ENCODE results near the gene BBS9.
"Not testable (repeated sequence)": the region's sequence is repeated elsewhere in the genome, so short reads cannot be mapped to it uniquely, and the experiment has no call there.

Gene BBS9

DNA sequence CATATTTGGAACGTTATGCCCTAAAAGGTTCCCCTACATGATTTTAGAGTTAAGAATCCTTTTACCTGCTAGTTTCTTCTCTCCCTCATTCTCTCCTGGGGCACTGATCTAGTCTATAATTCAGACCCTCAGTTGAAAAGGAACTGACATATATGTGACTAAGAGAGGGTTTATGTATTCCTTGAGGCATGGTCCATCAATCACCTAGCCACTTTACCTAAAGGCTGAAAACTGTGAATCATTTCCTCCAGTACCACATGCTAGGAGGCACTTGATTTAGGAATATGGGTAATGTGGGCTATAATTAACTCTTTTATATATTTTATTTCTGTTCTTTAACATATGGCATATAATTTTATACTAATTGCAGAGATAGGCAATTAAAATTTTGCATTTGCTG is 303.5 kb downstream of the BBS9 start:
- no peak for DNase-seq (ENCODE audit: low spot score)

DNA sequence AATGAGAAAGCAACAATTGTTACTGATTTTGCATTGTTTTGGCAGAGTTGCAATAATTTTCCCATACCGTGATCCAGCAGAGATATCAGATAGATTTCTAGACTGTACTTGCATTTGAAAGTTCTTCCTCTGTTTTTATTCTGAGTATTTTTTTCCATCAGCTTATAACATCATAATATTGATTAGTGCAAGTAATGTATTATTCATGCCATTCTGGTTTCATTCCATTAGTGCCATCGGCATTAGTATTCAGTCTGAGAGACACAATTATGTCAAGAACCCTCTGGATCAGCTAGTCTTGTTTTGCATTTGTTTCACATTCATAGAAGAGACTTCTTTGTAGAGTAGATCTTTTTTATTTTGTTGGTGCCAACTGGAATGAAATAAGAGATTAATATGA is 304.0 kb downstream of the BBS9 start:
- DNase-seq (ENCODE audit: low spot score), result no peak

DNA sequence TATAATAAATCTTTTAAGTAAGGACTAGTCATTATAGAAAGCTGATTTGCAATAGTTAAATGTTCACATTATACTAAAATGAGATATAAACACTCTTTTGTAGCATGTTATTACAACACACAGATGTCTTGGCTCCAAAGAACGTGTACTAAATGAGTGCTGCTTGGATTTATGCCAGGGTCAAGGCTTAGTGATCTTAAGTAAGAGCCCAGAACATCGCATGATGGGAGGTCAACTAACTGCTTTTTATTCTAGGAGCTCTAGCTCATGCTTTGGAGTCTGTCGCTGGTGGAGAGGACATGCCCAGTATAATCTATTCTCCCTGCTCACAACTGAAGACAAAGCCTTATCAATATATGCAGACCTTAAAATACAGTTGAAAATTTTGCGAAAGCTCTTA is 315.1 kb downstream of the BBS9 start:
- DNase-seq (ENCODE audit: low spot score), result no peak

DNA sequence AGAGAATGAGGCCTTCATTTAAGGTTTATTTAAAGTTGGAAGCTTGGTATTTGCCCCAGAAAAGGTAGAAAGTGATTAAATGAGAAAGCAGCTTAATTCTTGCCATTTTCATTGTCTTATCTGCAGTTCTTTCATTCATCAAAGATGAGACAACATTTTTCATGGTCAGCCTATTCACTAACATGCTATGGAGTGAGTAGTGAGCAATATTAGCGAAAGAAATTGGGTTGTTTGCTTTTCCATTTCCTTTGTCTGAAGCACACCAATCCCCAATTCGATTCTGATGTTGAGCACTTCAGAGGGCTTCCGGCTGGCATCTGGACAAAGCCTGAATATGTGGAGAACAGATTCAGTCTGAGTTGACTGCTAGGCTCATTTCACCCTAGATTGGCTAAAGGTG is 317.2 kb downstream of the BBS9 start:
- no peak for DNase-seq (ENCODE audit: low spot score)

DNA sequence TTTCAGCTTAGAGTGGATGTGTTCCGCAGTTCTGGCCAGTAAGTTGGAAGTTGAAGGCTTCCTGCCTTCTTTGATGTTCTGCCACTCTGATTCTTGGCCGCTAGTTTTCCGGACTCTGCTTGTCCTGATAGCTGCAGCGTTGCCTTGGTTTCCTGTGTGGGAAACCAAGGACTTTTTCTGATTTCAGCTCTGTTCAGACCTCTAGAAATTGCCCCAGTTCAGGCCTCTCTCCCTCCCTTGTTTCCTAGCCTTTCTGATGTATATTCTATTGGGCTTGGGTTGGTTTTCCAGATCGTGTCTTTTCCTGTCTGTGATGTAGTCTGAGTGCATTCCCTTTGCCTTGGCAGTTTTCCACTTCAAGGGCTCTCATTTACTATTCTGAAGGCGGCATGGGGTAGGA is 318.7 kb downstream of the BBS9 start:
- no peak for DNase-seq (ENCODE audit: low spot score)

DNA sequence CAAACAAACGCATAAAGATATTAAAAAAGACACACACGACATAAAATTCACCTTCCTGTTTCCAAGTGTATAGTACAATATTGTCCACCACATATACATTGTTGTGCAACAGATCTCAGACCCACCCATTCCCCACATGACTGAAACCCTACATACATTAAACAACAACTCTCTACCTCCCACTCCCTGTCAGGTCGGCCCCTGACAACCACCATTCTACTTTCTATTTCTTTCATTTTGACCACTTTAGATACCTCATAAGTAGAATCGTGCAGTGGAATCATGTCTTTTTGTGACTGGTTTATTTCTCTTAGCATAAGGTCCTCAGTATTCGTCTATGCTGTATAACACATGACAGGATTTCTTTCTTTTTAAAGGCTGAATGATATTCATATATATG is 320.5 kb downstream of the BBS9 start:
- DNase-seq (ENCODE audit: low spot score), result no peak

DNA sequence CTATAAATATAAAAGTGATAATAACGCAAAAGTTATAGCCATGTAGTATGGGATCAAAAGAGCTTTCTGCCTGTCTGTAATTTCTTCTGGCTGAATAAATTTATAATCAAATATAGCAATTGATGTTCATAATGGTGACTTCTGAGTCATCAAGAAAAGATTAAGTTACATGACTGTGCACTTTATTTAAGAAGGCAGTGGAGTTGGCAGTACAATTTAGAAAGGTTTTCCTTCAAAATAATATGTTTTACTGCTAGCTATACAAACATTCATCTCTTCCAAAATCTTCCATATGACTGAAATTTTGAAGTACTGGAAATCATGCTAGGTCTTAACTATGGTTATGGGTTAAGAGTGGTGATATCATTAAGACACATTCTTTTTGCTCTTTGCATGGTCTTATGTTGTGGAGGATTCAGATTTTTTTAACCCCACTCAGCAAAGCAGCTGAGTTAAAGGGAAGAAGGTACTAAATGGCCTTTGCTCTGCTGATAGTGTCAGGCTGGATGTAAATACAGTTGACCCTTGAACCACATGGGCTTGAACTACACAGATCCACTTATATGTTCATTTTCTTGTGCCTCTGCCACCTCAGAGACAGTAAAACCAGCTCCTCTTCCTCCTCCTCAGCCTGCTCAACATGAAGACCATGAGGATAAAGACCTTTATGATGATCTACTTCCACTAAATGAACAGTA is 323.6 kb downstream of the BBS9 start:
- no peak for DNase-seq (ENCODE audit: low spot score)

DNA sequence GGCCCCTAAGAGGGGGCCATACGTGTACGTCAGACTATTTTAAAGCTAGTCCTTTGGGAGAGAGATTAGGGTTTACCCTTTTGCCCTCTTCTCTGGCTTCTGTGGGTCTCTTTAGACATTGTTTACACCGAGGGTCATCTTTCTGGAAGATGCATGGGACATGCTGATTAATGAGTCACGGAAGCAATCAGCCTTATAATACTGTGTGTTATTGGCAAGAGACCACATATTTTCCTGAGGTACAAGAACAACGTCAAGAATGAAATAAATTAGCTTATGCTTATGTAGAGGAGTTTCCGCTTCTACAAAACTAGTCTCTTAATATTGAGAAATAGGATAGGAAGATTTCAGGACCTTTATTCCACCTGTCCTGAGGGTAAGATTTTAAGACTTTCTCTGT is 327.7 kb downstream of the BBS9 start:
- no peak for DNase-seq (ENCODE audit: low spot score)

DNA sequence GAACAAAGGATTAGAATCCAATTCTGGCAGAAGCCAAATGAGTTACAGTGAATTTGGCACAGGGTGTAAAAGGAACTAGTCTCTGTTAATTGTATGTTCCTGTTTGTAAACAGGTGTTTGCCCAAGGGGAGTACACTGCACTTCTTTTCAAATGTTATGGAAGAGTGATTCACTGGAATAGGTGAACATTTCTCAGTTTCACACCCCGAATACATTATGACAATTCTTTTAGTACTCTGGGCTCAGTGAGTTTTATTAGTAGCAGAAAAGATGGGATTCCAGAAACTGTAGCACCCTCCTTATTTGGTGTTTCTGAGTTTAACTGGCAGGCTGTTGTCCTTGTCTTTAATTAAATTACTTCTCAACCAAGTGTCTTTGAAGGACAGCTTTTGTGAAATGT is 329.2 kb downstream of the BBS9 start:
- DNase-seq (ENCODE audit: low spot score), result no peak

DNA sequence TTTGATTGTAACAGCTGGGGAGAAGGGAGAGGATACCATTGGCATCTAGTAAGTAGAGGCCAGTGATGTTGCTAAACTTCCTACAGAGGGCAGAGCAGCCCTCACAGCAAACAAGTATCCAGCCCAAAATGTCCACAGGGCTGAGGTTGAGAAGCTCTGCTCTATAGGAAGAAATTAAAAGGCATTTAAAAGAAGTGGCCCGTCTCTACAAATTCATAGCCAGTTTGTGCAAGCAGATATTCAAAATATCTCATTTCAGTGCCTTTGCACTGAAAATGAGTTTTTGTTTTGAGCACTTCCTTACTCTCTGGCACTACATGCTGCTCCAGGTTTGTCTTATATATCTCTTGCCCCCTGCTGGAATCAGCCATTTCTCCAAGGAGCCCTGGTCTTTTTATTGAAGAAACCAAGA is 330.0 kb downstream of the BBS9 start:
- no peak for DNase-seq (ENCODE audit: low spot score)

DNA sequence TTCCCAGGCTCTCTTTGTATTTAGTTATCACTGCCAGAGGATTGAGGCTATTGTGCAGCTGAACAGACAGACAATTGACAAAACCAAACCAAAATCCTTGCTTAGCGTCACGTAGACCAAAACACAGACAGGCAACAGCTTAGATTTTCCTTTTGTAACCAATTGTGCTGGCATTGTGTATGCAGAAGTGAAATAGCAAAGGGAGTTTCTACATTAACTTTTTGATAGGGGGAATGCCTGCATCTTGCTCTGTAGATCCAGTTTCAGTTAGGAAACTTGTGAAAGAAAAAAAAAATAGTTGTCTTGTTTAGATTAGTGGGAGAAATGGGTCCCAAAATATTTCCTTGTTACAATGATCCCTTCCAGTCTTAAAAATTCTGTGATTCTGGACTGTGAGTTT is 333.8 kb downstream of the BBS9 start:
- no peak for DNase-seq (ENCODE audit: low spot score)

DNA sequence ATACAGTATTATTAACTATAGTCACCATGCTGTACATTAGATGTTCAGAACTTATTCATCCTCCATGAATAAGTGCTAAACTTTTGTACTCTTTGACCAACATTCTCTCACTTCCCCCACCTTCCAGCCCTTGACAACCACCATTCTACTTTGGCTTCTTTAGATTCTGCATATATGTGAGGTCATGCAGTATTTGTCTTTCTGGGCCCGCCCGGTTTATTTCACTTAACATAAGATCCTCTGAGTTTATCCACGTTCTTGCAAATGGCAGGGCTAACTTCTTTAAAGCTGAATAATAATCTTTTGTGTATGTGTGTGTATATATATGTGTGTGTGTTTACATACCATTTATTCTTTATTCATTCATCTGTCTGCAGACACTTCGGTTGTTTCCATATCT is 336.8 kb downstream of the BBS9 start:
- no peak for DNase-seq (ENCODE audit: low spot score)

DNA sequence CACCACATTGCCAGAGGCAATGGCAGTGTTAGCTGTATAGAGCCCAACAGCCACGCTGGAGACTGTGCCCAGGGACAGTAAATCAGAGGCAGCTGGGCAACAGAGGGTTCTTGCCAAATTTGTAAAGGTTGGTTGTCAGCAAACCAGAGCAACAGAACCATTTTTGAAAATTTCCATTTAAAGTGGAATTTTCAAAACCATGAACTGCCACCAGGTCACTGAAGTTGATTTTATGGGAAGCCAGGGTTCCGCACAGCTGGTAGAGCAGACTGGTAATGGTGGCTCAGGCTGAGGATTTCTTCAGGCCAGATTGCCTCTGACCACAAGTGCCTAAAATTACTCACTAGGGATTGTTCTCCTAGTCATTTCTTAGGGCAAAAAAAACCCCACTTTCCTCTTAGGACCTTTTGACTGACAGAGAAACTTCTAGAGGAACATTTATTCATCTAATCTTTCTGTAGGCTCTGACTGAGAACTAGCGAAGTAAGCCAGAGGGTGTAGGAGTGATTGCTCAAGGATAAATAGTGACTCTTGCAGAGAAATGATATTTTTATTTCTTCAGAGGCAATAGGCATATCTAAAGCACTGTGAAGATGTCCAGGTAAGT is 342.4 kb downstream of the BBS9 start:
- DNase-seq (ENCODE audit: low spot score), result no peak

DNA sequence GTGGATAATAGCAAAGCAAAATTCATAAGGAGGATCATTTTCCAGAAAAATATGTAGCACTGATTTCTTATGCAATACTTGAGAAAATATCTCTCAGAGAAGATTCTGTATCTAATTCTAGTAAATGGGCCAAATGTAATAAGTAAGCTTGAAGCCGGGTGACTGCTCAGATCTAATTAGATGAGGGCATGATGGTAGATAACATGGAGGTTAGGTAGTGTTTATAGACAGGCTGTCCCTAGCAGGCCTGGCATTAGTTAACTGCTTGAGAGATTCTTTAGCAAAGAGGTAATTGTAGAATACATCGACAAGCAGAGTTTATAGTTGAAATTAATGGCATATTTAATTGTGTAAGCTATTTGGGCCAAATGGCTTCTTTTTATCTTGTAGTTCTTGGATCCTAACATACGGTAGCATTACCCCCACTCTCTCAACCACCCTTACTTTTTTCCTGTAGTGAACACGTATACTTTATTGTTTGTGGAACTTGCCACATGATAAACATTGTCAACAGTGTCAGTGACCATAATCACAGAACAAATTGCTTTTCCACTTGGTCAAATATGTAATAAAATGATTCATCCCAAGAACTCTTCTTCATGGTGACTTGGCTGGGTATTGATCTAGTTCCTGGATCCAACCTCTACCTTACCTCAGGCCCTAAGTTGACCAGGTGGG is 343.1 kb downstream of the BBS9 start:
- no peak for DNase-seq (ENCODE audit: low spot score)

DNA sequence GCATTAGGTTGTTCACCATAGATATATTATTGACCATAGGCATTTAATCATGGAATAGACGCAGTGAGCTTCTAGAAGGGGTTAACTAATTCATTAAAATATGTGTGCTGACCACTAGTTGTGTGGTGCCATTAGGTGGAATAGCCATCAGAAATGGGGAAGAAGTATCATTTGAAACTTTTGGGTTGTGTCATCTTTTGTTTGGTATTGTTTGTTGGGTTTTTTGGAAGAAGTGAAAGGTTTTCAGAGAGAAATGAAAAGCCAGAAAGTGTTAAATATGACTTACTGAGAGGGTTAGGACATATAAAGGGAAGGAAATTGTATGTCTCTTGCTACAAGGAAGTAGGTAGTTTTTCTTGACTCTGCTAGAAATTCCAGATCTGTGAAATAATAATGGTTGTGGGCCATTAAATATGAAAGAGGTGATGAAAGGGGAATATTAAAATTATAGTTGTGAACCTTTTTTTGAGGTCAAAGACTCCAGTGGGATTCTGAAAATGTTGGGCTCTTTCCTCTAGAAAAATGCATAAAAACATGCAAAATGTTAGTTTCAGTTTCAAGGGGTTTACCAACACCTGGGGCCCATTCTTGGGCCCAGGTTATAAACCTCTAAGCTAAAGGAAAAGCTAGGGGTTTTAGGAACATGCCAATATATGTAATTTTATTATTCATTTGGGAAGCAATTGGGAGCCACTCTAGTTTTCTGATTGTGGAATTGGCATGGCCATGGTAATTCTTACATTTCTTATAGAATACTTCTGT is 348.5 kb downstream of the BBS9 start:
- DNase-seq (ENCODE audit: low spot score), result no peak

DNA sequence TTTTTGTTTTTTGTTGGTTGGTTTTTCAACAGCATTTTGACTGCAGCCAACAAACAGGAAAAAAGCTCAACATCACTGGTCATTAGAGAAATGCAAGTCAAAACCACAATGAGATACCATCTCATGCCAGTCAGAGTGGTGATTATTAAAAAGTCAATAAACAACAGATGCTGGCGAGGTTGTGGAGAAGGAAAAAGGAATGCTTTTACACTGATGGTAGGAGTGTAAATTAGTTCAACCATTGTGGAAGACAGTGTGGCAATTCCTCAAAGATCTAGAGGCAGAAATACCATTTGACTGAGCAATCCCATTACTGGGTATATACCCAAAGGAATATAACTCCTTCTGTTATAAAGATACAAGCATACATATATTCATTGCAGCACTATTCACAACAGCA is 355.1 kb downstream of the BBS9 start:
- DNase-seq (ENCODE audit: low spot score), result not testable (repeated sequence)

DNA sequence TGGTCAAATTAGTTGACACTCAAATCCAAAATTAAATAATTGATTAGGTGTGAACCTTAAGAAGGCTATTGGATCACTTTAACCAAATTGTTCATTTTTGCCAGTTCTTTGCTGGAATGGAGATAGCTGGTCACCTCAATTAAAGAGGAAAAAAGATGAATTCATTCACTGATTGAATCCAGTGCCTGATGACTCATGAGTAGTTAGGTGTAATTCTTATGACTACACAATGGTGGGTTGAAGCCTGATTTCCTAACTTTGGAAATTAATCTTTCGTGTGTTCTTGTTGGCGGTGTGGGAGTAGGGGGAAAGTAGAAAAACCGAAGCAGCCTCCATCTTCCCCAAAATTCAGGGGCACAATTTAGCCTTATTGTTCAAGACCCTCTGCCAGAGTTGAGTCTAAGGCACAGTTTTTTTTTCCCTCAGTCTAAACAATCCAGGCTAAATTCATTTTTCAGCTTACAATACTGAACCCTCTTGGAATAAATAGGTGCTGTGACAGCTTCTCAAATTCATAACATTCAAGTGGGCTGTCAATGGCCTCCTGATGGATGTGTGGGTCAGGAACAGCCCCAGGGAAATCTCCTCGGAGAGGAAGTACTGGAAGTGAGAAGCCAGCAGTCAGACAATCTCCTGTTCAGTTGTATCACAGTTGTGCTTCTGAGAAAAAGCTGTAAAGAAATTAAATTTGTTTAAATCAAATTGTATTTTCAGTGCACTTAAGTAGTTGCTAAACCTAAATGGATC is 356.6 kb downstream of the BBS9 start:
- no peak for DNase-seq (ENCODE audit: low spot score)

DNA sequence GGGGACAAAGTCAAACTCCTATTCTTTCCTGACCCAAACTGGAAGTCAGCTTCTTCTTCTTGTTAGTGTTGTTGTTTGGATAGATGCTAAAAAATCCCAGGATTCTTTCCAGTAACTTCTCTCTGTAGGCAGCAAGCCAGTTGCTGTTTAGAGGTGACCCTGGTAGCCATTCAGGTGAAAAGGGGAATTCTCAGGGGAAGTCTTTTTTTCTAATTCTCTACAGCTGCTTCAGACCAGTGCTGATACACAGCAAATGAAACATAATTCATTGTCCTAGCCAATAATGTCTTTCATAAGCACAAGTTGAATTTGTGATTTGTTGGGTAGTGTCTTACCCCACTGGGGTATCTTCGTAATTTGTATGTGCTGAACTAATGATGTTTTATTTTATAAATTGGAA is 357.3 kb downstream of the BBS9 start:
- DNase-seq (ENCODE audit: low spot score), result no peak

DNA sequence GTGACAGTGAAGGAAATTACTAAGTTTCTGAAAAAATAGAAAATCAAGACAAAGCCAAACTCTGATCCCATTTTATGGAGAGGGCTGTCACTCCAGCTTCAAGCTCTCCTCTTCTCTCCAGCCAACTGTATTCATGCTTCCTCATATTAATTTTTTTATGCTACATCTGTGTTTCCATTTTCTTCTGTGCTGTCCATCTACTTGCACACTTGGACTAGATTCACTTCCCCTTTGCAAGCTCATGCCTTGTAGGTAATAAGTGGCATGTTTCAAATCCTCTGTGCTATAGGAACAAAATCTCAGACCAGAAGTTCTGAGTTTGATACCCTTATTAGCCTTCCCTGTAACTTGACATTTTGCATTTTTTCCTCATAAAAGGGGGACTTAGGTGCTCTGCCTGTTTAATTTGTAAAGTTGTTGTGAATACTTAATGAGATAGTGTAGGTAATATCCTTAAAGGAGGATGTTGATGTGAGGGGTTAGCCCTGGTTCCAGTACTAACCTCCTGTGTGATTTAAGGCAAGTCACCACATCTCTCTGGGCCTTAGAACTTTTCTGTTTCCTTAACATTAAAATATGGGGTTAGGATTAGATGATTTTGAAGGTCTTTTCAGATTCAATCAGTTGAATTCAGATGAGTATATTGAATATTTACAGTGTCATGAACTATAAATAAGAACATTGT is 358.8 kb downstream of the BBS9 start:
- no peak for DNase-seq (ENCODE audit: low spot score)

DNA sequence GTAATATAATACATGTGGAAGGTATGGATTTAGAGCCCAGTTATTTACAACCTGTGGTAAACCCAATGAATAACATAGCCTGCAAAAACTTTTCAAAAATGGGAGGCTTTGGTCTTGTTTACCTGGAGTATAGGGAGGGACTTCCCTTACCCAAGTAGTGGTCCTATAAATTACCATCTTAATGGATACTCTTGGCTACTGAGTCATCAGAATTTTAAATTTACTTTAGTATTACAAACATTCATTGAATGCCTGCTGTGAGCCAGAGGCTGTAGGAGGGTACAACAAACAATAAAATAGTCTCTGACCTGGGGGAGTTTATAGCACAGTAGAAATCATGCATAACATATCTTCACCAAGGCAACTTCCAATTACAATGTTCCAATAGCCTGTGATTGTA is 365.1 kb downstream of the BBS9 start:
- DNase-seq (ENCODE audit: low spot score), result no peak

DNA sequence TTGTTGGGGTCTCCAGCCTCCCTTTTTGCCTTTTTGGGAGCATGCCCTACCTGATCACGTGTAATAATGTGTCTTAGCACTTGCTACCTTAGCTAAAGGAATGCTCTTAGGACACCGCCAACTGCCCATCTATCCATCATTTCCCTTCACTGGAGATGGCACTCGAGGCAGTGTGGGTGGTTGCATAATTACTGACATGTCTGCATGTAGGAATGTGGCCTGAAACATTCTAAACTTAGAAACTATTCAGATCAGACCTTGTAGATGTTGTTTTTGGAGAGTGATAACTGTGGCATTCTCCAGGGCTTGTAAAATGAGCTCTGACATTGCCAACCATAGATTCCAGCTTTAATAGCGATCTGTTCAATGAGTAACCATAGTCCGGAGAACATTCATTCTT is 365.8 kb downstream of the BBS9 start:
- DNase-seq (ENCODE audit: low spot score), result no peak

DNA sequence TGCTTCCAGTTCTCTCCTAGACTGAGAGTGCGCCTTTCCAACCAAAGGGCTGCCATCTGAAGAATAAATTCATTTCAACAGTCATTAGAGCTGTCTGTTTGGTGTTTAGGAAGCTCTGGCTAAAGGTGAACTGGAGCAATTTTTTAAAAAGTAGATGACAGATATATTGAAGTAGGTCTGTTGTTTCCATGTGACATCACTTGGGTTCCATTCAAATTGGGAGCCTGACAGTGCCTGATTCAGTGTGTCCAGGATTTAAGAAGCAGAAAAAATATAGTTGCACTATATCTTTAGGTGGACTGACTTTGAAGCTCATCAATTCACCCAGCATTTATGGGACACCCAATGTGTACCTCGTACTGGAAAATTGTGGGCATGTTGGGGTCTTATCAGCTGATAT is 367.7 kb downstream of the BBS9 start:
- no peak for DNase-seq (ENCODE audit: low spot score)
